Liver (tissue), 9 donors: ENCODE measurements around the gene MIPEP. TPM values are rescaled to one million over a fixed set of nuclear protein-coding genes. Genes with fewer than 3 reads are reported as not detected.

Experiments used
- DNase-seq: peaks from one replicate; pipeline ENCODE4 v3.0.0-alpha.2; 2017; ENCODE audit warnings: low spot score
- H3K27ac ChIP-seq, 2 donors: one replicate each; pipeline ENCODE4 v1.7.0; 2013; ENCODE audit warnings: inconsistent platforms in 2 of 2, low read length in 2 of 2, control low read depth in 1 of 2, low read depth in 1 of 2, mild to moderate bottlenecking in 1 of 2
- H3K27me3 ChIP-seq, 4 donors: one replicate each; pipeline versions ENCODE4 v1.6.1 to v1.7.0; 2013; ENCODE audit warnings: low read length in 3 of 4, inconsistent platforms in 1 of 4, mild to moderate bottlenecking in 1 of 4, moderate library complexity in 1 of 4; ENCODE audit not compliant: control insufficient read depth in 4 of 4, insufficient read depth in 4 of 4
- H3K36me3 ChIP-seq, 4 donors: one replicate each; pipeline versions ENCODE4 v1.6.1 to v1.7.0; 2013; ENCODE audit warnings: low read length in 3 of 4, mild to moderate bottlenecking in 3 of 4, low read depth in 1 of 4, moderate library complexity in 1 of 4; ENCODE audit not compliant: control insufficient read depth in 4 of 4, insufficient read depth in 3 of 4
- H3K4me1 ChIP-seq, 4 donors: one replicate each; pipeline versions ENCODE4 v1.6.1 to v1.7.0; 2013; ENCODE audit warnings: low read length in 3 of 4, mild to moderate bottlenecking in 3 of 4, moderate library complexity in 1 of 4; ENCODE audit not compliant: control insufficient read depth in 4 of 4, insufficient read depth in 4 of 4
- H3K4me3 ChIP-seq, 3 donors: one replicate each; pipeline versions ENCODE4 v1.6.1 to v1.7.0; 2013; ENCODE audit warnings: low read length in 3 of 3, control low read depth in 1 of 3, low read depth in 1 of 3, mild to moderate bottlenecking in 1 of 3
- H3K9ac ChIP-seq, 2 donors: one replicate each; pipeline ENCODE4 v1.7.0; 2013; ENCODE audit warnings: low read length in 2 of 2, mild to moderate bottlenecking in 2 of 2, moderate library complexity in 2 of 2, control low read depth in 1 of 2, low read depth in 1 of 2
- H3K9me3 ChIP-seq, 4 donors: one replicate each; pipeline versions ENCODE4 v1.6.1 to v1.7.0; 2013; ENCODE audit warnings: low read length in 3 of 4; ENCODE audit not compliant: control insufficient read depth in 4 of 4
- EGR1 ChIP-seq, 2 donors: IDR thresholded peaks; 2 replicates each; pipeline ENCODE4 v1.6.1; 2016 to 2018; ENCODE audit warnings: antibody characterized with exemption in 2 of 2, low read depth in 2 of 2
- FOXA1 ChIP-seq: IDR thresholded peaks from 2 replicates; pipeline ENCODE4 v1.6.1; 2016; ENCODE audit warnings: antibody characterized with exemption
- FOXA2 ChIP-seq: IDR thresholded peaks from 2 replicates; pipeline ENCODE4 v1.6.1; 2016; ENCODE audit warnings: antibody characterized with exemption
- GABPA ChIP-seq, 2 donors: IDR thresholded peaks in 1 of 2; conservative IDR thresholded peaks in 1 of 2; 2 replicates each; pipeline ENCODE4 v1.6.1; 2016; ENCODE audit warnings: antibody characterized with exemption in 2 of 2, mild to moderate bottlenecking in 1 of 2, moderate library complexity in 1 of 2
- HNF4A ChIP-seq, 2 donors: conservative IDR thresholded peaks; 2 replicates each; pipeline ENCODE4 v1.6.1; 2016; ENCODE audit warnings: antibody characterized with exemption in 2 of 2, mild to moderate bottlenecking in 2 of 2
- HNF4G ChIP-seq: IDR thresholded peaks from 2 replicates; pipeline ENCODE4 v1.6.1; 2016; ENCODE audit warnings: antibody characterized with exemption
- JUND ChIP-seq, 2 donors: IDR thresholded peaks; 2 replicates each; pipeline ENCODE4 v1.6.1; 2016; ENCODE audit warnings: antibody characterized with exemption in 2 of 2
- NR2F2 ChIP-seq: IDR thresholded peaks from 2 replicates; pipeline ENCODE4 v1.6.1; 2016; ENCODE audit warnings: antibody characterized with exemption
- RAD21 ChIP-seq, 2 donors: IDR thresholded peaks; 2 replicates each; pipeline ENCODE4 v1.6.1; 2016; ENCODE audit warnings: antibody characterized with exemption in 2 of 2, mild to moderate bottlenecking in 2 of 2
- RXRA ChIP-seq, 2 donors: IDR thresholded peaks; 2 replicates each; pipeline ENCODE4 v1.6.1; 2017 to 2018; ENCODE audit warnings: antibody characterized with exemption in 2 of 2, mild to moderate bottlenecking in 1 of 2
- SP1 ChIP-seq: IDR thresholded peaks from 2 replicates; pipeline ENCODE4 v1.6.1; 2018; ENCODE audit warnings: antibody characterized with exemption, mild to moderate bottlenecking
- TAF1 ChIP-seq: conservative IDR thresholded peaks from 2 replicates; pipeline ENCODE4 v1.6.1; 2016; ENCODE audit warnings: antibody characterized with exemption, mild to moderate bottlenecking
- YY1 ChIP-seq: IDR thresholded peaks from 2 replicates; pipeline ENCODE4 v1.6.1; 2016; ENCODE audit warnings: antibody characterized with exemption, mild to moderate bottlenecking
- WGBS: extraction: QIAGEN DNeasy Blood & Tissue Kit; methylation state at CpG from one replicate; pipeline ENCODE4 v1.1.7; 2013; 5-methylcytosine and 5-hydroxymethylcytosine counted together
- polyA plus RNA-seq, 2 donors: library from polyadenylated mRNA; stranded (reverse) in 1 of 2; unstranded in 1 of 2; fragments of 200-250 nt in 1 of 2; fragments of >200 nt in 1 of 2; fragmentation: Nextera tagmentation in 1 of 2; extraction: Ambion mirVana in 1 of 2; gene quantifications; one replicate each; pipeline versions ENCODE4 v1.2.1 to v1.2.3, GENCODE V29; 2013 to 2015
- total RNA-seq, 2 donors: library from RNA; depleted of rRNA; stranded (reverse); fragments of >200 nt; gene quantifications; one replicate each; pipeline ENCODE4 v1.2.3, GENCODE V29; 2014
- TF ChIP-seq, protein P1 (sequence below): IDR thresholded peaks from 2 replicates; pipeline ENCODE4 v1.6.1; 2016; ENCODE audit warnings: antibody characterized with exemption
- TF ChIP-seq, protein P2 (sequence below): IDR thresholded peaks from 2 replicates; pipeline ENCODE4 v1.6.1; 2016; ENCODE audit warnings: antibody characterized with exemption, mild to moderate bottlenecking
- TF ChIP-seq, protein P3 (sequence below): fragments of 150-350 bp; IDR thresholded peaks from 2 replicates; pipeline ENCODE4 v1.5.1; 2017; ENCODE audit warnings: improper control_type of control experiment, low read depth, low read length; ENCODE audit not compliant: missing input control
- TF ChIP-seq, protein P4 (sequence below): IDR thresholded peaks from 2 replicates; pipeline ENCODE4 v1.6.1; 2016; ENCODE audit warnings: antibody characterized with exemption
- TF ChIP-seq, protein P5 (sequence below): IDR thresholded peaks from 2 replicates; pipeline ENCODE4 v1.6.1; 2016; ENCODE audit warnings: antibody characterized with exemption
- donor health status: healthy.
- donor health status: healthy.
- donor health status: healthy.
- donor health status: healthy.
- donor health status: healthy.

MIPEP gene
- total and polyA plus RNA-seq, 4 donors = 7.4 to 11.7 (median 10.2) TPM

DNA sequence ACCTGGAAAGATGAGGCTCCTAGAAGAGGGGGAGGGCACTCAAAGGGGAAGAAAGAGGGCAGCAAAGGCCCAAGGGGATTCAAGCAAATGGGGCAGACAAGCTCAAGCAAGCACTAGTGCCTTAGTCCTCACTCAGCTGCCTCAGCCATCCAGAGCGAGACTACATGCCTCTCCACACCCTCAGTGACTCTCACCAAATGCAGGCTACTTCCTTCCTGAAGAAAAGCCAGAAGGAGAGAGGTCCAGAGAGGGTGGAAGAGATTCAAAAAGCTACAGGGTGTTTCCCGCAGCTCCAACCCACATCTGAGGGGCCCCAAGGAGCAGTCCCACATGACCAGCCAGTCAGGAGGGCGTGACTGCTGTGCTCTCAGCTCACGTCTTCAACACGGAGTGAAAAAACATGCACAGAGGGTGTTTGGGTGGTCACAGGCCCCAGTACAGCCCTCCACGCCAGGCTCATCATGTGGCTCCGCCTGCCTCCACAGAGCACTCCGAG is 40.5 kb downstream of the MIPEP start:
- H3K27me3 ChIP-seq = no peaks in the 10 kb centered on the region
- no peaks in the 10 kb centered on the region for H3K9me3 ChIP-seq
- H3K4me3 ChIP-seq = no peak overlapping the region
- peaks cover 0 to 1% (median 0%) of the 10 kb centered on the region in 4 donors for H3K36me3 ChIP-seq
- H3K4me1 ChIP-seq = no peaks in the 10 kb centered on the region
- WGBS = 84% methylated on average over 8 of the region's 8 CpGs
- no peak for TF ChIP-seq EGR1 (IDR thresholded peaks at IDR 0.05; ENCODE audit: low read depth in 2 of 2)
- no peak for TF ChIP-seq RXRA (IDR thresholded peaks at IDR 0.05)
- no peak for TF ChIP-seq YY1
- TF ChIP-seq FOXA1 = no peak
- TF ChIP-seq, protein P1, sequence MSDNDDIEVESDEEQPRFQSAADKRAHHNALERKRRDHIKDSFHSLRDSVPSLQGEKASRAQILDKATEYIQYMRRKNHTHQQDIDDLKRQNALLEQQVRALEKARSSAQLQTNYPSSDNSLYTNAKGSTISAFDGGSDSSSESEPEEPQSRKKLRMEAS = no peak
- TF ChIP-seq, protein P2, sequence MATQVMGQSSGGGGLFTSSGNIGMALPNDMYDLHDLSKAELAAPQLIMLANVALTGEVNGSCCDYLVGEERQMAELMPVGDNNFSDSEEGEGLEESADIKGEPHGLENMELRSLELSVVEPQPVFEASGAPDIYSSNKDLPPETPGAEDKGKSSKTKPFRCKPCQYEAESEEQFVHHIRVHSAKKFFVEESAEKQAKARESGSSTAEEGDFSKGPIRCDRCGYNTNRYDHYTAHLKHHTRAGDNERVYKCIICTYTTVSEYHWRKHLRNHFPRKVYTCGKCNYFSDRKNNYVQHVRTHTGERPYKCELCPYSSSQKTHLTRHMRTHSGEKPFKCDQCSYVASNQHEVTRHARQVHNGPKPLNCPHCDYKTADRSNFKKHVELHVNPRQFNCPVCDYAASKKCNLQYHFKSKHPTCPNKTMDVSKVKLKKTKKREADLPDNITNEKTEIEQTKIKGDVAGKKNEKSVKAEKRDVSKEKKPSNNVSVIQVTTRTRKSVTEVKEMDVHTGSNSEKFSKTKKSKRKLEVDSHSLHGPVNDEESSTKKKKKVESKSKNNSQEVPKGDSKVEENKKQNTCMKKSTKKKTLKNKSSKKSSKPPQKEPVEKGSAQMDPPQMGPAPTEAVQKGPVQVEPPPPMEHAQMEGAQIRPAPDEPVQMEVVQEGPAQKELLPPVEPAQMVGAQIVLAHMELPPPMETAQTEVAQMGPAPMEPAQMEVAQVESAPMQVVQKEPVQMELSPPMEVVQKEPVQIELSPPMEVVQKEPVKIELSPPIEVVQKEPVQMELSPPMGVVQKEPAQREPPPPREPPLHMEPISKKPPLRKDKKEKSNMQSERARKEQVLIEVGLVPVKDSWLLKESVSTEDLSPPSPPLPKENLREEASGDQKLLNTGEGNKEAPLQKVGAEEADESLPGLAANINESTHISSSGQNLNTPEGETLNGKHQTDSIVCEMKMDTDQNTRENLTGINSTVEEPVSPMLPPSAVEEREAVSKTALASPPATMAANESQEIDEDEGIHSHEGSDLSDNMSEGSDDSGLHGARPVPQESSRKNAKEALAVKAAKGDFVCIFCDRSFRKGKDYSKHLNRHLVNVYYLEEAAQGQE = no peak
- no peak for TF ChIP-seq JUND (IDR thresholded peaks at IDR 0.05)
- TF ChIP-seq, protein P3, sequence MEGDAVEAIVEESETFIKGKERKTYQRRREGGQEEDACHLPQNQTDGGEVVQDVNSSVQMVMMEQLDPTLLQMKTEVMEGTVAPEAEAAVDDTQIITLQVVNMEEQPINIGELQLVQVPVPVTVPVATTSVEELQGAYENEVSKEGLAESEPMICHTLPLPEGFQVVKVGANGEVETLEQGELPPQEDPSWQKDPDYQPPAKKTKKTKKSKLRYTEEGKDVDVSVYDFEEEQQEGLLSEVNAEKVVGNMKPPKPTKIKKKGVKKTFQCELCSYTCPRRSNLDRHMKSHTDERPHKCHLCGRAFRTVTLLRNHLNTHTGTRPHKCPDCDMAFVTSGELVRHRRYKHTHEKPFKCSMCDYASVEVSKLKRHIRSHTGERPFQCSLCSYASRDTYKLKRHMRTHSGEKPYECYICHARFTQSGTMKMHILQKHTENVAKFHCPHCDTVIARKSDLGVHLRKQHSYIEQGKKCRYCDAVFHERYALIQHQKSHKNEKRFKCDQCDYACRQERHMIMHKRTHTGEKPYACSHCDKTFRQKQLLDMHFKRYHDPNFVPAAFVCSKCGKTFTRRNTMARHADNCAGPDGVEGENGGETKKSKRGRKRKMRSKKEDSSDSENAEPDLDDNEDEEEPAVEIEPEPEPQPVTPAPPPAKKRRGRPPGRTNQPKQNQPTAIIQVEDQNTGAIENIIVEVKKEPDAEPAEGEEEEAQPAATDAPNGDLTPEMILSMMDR = no peak
- no peak for TF ChIP-seq HNF4A (conservative IDR thresholded peaks at IDR 0.05)
- no peak for TF ChIP-seq TAF1
- TF ChIP-seq SP1 = no peak
- no peak for TF ChIP-seq HNF4G
- TF ChIP-seq, protein P4, sequence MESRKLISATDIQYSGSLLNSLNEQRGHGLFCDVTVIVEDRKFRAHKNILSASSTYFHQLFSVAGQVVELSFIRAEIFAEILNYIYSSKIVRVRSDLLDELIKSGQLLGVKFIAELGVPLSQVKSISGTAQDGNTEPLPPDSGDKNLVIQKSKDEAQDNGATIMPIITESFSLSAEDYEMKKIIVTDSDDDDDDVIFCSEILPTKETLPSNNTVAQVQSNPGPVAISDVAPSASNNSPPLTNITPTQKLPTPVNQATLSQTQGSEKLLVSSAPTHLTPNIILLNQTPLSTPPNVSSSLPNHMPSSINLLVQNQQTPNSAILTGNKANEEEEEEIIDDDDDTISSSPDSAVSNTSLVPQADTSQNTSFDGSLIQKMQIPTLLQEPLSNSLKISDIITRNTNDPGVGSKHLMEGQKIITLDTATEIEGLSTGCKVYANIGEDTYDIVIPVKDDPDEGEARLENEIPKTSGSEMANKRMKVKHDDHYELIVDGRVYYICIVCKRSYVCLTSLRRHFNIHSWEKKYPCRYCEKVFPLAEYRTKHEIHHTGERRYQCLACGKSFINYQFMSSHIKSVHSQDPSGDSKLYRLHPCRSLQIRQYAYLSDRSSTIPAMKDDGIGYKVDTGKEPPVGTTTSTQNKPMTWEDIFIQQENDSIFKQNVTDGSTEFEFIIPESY = no peak
- TF ChIP-seq, protein P5, sequence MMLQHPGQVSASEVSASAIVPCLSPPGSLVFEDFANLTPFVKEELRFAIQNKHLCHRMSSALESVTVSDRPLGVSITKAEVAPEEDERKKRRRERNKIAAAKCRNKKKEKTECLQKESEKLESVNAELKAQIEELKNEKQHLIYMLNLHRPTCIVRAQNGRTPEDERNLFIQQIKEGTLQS = no peak
- no peak for TF ChIP-seq GABPA (IDR thresholded peaks at IDR 0.05 in 1 of 2, conservative IDR thresholded peaks at IDR 0.05 in 1 of 2)
- TF ChIP-seq NR2F2 = no peak
- no peak for TF ChIP-seq FOXA2
- TF ChIP-seq RAD21 (IDR thresholded peaks at IDR 0.05) = no peak
- no peak for DNase-seq
- no peak overlapping the region for H3K27ac ChIP-seq
- no peak overlapping the region for H3K9ac ChIP-seq
